GM12865 (cell line): ENCODE results near the gene ACVR2B.

Source experiments
- DNase-seq: peaks from one replicate; pipeline ENCODE4 v3.0.0; 2010; ENCODE audit warnings: low read depth
- H3K4me3 ChIP-seq: 2 replicates; pipeline ENCODE4 v1.5.1; 2011; ENCODE audit warnings: mild to moderate bottlenecking, low read depth, low read length, control low read depth
- TF ChIP-seq, protein P1 (sequence below): IDR thresholded peaks from 2 replicates; pipeline ENCODE4 v1.5.1; 2011; ENCODE audit warnings: low read length, control low read depth, low read depth, inconsistent platforms; ENCODE audit not compliant: insufficient read depth; ENCODE audit errors: missing control alignments

Gene ACVR2B

DNA sequence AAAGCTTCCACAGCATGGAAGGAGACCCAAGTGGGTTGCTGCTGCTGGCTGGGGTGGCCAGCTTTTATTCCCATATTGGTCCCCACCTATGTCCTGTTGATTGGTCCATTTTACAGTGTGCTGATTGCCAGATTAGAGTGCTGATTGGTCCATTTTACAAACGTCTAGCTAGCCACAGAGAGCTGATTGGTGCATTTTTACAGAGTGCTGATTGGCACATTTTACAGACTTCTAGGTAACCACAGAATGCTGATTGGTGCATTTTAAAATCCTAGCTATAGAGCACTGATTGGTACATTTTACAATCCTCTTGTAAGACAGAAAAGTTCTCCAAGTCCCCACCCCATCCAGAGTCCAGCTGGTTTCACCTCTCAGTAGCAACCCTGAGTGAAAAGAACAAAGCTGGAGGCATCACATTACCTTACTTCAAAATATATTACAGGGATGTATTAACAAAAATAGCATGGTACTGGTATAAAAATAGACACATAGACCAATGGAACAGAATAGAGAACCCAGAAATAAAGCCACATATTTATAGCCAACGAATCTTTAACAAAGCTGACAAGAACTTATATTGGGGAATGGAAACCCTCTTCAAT, 7.5 kb upstream of the ACVR2B start:
- TF ChIP-seq, protein P1, sequence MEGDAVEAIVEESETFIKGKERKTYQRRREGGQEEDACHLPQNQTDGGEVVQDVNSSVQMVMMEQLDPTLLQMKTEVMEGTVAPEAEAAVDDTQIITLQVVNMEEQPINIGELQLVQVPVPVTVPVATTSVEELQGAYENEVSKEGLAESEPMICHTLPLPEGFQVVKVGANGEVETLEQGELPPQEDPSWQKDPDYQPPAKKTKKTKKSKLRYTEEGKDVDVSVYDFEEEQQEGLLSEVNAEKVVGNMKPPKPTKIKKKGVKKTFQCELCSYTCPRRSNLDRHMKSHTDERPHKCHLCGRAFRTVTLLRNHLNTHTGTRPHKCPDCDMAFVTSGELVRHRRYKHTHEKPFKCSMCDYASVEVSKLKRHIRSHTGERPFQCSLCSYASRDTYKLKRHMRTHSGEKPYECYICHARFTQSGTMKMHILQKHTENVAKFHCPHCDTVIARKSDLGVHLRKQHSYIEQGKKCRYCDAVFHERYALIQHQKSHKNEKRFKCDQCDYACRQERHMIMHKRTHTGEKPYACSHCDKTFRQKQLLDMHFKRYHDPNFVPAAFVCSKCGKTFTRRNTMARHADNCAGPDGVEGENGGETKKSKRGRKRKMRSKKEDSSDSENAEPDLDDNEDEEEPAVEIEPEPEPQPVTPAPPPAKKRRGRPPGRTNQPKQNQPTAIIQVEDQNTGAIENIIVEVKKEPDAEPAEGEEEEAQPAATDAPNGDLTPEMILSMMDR, result no peak
- no peak for DNase-seq
- H3K4me3 ChIP-seq, result no peak overlapping the region

DNA sequence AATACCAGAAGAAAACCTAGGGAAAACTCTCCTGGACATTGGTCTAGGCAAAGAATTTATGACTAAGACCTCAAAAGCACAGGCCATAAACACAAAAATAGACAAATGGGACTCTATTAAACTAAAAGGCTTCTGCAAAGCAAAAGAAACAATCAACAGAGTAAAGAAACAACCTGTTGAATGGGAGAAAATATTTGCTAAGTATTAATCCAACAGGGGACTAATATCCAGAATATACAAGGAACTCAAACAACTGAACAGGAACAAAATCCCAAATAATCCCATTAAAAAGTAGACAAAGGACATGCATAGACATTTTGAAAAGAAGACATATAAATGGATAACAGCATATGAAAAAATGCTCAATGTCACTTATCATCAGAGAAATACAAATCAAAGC, 6.9 kb upstream of the ACVR2B start:
- no peak overlapping the region for H3K4me3 ChIP-seq
- TF ChIP-seq, protein P1, result no peak
- DNase-seq, result no peak

DNA sequence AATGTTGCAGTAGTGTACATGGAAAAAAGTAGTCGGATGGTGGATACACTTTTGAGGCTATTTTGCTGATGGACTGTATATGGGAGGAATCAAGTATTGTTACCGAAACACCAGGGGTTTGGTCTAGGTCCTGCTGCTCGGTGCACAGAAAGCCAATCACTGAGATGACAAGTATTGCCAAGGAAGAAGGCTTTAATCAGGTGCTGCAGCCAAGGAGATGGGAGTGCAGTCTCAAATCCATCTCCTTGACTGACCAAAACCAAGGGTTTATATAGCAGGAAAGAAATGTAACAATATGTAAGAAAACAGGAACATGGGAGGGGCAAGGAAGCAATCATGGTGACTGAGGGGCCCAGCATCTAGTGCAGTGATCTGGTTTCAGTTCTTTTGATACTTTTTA, 2.8 kb upstream of the ACVR2B start:
- TF ChIP-seq, protein P1, result no peak
- DNase-seq, result no peak

DNA sequence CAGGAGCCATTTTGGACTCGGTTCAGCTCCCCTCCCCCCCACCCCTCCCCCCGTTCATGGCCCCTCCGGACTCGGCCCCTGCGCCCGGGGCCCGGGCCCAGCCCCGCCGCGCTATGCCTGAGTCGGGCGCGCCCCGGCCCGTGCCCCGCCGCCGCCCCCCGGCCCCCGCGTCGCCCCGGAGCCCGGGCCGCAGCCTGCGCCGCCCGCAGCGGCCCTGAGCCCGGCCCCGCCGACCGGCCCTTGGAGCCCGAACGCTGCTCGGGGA, 155 bp downstream of the ACVR2B start:
- no peak for DNase-seq
- H3K4me3 ChIP-seq, result peak overlapping the region; percentile 71
- TF ChIP-seq, protein P1, result no peak

More for the DNA sequence above, 2.8 kb upstream of the ACVR2B start:
- no peak overlapping the region for H3K4me3 ChIP-seq

DNA sequence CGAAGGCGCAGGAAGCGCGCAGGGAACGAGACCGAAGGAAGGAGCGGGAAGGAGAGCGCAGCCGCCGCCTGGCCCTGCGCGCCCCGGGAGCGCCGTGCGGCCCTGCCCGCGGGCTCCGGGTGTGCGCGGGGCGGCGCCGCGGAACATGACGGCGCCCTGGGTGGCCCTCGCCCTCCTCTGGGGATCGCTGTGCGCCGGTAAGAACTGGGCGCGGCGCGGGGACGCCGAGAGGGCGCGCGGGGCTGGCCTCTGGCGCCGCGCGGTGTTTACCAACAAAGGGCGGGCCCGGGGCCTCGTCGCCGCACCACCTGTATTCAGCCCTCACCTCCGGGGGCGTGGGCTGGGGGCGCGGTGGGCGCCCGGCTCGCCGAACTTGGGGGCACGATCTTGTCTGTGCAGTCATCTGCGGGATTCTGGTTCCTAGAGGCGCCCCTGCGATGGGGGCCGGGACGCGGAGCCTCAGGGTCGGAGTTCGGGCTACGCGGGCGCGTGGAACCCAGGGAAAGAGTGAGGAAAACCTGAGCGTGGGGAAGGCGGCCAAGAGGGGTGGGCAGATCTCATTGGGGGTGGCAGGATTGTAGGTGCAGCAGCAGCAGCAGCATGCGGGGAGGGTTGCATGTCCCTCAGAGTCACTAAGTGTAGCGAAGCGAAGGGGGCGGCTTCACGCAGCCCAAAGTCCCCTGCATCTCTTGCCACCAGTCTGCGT, 641 bp downstream of the ACVR2B start:
- H3K4me3 ChIP-seq, result peak overlapping the region; percentile 71
- DNase-seq, result peak; percentile 48
- TF ChIP-seq, protein P1, result no peak

DNA sequence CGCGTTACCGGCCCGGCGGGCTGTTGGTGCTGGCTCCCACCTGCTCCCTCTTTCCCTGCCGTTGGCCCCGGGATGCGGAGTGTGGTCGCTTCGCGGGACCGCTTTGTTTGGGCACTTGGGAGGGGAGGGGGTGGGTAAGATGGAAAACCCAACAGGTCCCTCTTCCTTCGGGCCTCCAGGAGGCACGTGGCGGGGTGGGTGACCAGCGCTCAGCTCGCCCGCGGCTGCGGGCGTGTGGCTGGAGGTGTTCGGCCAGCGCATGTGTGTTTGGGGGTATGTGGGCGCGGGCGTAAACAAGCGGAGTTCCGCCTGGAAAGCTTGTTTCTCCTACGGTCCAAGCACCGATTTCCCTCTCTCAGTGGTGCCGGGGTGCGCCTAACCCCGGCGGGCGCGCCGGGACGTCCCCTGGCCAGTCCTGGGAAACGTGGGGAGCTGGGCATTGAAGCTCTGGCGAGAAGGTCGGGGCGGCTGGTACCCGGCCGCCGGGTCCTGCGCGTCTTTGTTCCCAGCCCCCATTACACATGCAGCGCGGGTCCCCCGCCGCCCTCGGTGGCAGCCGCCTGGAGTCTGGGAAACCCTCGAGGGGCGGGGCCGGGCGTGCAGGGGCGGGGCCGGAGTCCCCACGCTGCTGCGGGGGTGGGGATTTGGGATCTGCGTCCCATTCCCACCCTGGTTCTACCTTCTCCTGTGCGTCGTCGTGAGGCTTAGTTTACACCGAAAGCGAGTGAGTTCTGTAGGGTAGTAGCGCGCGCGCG, 1.4 kb downstream of the ACVR2B start:
- DNase-seq, result peak; percentile 38
- peak overlapping the region; percentile 71 for H3K4me3 ChIP-seq

More for the DNA sequence above, 1.4 kb downstream of the ACVR2B start:
- TF ChIP-seq, protein P1, result no peak
